NOMO-1 treated with dmso at 0.1 percent for 144 hours (cell line): Measurements from ENCODE around the gene PROX1.

Experiments used
- DNase-seq: peaks from one replicate; lab custom pipeline; 2025; ENCODE audit not compliant: unreplicated experiment; lab: John Stamatoyannopoulos, UW

PROX1 gene

DNA sequence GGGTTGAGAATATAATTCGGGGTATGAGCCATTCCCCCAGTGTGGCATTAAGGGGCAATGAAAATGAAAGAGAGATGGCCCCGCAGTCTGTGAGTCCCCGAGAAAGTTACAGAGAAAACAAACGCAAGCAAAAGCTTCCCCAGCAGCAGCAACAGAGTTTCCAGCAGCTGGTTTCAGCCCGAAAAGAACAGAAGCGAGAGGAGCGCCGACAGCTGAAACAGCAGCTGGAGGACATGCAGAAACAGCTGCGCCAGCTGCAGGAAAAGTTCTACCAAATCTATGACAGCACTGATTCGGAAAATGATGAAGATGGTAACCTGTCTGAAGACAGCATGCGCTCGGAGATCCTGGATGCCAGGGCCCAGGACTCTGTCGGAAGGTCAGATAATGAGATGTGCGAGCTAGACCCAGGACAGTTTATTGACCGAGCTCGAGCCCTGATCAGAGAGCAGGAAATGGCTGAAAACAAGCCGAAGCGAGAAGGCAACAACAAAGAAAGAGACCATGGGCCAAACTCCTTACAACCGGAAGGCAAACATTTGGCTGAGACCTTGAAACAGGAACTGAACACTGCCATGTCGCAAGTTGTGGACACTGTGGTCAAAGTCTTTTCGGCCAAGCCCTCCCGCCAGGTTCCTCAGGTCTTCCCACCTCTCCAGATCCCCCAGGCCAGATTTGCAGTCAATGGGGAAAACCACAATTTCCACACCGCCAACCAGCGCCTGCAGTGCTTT lies 9.4 kb downstream of the PROX1 start:
- DNase-seq, result peak; percentile 31

GRCh38 chr1:213997772-213998107 lies 10.0 kb downstream of the PROX1 start:
- DNase-seq, result no peak

DNA sequence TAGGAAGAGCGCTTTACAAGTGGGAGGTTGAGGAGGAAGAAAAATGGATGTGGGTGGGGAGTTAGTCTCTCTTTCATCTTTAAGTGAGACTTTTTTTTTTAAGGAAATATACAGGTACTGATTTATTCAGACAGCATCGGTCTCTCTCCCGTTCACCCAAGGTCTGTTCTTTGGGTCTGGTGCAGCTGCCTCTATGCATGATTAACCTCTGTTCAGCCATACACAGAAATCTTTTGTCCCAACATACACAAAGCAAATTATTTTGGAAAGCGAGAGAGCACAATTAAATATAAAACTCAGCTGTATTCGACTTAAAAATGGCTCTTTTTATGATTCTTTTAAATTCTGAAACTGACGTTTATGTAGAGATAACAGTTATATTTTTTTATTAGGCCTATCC lies 11.0 kb downstream of the PROX1 start:
- DNase-seq, result no peak

DNA sequence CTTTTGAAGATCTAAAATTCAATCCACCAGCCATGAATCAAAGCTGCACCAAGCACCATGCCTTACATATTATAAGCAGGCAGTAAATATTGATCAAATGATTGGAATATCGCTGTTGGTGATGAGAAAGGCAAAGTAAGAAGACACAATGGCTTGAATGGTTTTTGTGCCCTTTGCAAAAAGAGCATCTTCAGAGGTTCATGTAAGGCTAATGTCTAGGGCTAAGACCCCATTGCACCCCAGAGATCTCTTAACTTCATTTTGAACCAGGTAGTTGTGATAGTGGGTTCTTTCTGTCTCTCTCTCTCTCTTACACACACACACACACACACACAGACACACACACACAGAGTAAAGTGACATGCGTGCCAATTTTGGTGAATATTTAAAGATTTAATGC lies 12.0 kb downstream of the PROX1 start:
- DNase-seq, result no peak

DNA sequence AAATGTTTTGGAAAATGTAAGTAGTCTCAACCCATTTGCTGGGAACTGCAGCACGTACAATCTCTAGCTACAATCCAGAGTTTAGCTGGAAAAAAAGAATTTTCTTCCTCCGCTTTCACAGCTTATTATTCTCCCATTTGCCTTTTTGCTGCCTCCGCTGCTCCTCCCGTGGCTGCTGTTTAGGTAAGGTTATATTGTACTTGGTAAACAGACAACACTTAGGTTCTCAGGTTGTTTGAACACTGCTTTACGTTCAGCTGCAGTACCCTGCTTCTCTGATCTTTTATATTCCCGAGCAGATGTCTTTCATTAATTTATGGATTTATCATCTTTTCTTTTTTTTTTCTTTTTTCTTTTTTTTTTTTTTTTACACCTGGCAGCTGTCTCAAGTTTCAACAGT lies 14.3 kb downstream of the PROX1 start:
- no peak for DNase-seq

DNA sequence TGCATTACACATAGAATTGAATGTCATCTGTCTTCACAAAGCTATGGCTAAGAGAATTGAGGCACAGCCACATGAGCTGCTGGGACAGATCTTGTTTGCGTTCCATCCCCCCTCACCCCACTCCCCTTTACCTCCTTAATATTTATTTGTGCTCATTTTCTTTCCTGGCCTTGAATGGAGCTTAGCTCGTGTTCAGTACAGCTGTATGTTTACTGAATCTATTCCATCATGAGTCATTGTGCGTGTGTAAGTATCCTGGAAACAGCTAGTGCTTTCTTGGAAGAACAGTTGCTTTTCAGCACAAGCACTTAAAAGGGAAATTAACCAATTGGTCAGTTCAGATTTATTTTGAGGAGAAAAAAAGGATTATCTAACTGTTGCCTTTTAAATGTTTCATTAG lies 14.7 kb downstream of the PROX1 start:
- DNase-seq, result no peak

GRCh38 chr1:214003233-214003632 lies 15.5 kb downstream of the PROX1 start:
- no peak for DNase-seq

DNA sequence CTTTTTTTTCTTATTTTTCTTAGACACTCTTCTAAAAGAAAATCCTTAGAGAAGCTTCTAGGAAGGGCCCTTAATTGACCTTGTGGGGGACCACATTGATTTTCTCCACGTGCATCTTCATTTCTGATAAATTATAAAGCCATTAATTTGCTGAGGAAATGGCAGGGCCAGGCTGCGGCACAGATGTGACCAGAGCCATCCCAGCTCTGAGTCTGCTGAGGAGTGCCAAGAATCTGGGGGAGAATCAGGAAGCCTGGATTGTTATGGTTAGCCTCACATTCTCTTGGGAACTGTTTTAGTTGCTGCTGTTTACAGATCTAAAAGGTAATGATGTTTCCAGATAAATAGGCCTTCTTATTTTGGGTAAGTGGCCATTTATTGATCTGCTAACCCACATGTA lies 16.2 kb downstream of the PROX1 start:
- no peak for DNase-seq

GRCh38 chr1:214004795-214005194 lies 17.0 kb downstream of the PROX1 start:
- no peak for DNase-seq

- DNase-seq, result no peak
These were observed 17.9 kb downstream of the PROX1 start for GRCh38 chr1:214005708-214006107.

DNA sequence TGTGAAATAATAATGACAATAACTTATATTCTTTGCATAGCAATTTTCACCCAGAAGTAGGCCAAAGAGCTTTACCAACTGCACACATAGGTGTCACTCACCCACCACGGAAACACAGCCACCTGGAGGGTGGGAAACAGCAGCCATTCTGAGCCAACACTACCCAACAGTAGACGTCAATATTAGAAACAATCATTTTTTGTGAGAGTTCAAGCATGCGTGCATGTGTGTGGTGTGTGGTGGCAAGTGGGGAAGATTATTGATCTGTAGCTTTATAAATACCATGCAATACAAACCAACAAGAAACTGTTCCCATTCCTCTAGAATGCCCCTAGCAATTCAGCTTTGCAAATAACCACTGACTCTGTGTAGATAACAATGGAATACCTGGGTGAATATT lies 19.1 kb downstream of the PROX1 start:
- DNase-seq, result no peak

DNA sequence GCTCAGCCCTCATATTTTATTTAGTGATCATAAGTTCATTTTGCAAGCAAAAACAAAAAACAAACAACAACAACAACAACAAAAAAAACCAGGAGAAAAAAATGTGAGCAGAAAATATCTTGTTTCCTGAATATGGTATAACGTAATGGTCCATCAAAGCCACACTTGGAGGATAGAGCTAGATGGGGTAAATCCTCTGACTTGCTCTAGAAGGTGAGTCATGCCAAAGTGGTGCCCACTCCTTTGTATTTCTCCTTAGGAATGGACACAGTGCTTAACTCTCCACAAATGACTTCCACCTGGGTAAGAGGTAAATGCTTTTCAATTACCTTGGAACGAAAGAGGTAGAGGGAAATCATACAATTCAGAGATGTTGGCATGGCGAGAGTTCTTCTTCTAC lies 20.6 kb downstream of the PROX1 start:
- DNase-seq, result no peak

DNA sequence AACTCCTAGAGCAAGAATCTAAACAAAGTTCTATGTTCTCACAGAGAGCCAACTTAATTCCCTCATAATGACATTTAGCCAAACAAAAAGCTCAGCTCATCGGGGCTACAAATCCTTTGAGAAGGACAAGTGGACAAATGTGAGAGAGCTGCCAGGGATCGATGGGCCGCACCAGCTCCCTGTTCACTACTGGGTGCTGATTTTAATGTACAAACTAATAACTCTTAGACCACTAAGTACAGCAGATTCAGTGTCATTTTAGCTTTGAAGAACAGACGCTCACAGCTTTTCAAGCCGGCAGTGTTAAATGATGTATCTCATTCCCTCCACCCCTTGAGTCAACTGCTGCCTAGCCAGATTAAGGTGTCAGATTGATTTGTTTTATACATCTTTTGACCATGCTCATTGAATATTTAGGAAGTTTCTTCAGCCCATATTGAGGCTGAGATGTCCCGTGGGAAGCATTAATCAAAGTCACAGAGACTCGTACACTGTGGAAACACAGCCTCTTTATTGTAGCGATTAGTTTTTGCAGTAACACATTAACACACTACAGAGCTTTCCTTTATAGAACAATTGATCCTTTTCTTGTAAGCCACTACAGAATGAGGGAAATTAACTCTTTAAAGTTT lies 21.1 kb downstream of the PROX1 start:
- DNase-seq, result no peak

DNA sequence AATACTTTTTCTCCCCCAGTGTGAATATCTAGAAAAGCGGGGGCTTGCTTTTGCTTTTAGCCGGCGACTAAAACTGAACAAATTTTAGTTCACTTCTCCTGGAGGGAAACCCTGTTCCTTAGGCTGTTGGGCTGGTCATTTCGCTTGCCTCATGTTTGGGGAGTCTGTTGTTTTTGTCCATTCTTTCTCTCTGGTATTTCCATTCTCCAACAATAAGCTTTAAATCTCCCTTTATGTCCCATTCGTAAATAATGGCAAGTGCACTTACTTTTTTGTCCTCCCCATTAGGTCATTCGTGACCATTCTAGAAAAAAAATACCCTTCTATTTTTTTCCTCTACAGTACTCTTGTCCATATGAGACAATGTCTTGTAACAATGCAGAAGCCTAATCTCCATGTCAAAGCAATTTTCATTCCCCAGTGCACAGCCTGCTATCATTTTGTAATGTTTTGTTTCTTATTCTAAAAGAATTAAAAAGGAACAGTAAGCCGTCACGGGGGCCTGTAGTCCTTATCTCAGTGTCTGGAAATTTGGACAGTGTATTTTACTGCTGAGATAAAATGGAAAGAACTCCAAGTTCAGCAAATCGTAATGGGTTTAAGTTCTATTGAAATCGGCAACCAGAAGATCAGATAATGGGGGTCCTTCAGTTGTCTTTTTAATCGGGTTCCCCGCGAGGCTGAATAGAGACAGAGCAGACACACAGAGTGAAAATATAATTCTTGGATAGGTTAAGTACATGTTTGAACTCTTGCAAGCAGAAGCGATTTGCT lies 21.8 kb downstream of the PROX1 start:
- no peak for DNase-seq

GRCh38 chr1:214010197-214010573 lies 22.4 kb downstream of the PROX1 start:
- no peak for DNase-seq

GRCh38 chr1:214010717-214011116 lies 22.9 kb downstream of the PROX1 start:
- DNase-seq, result no peak

DNA sequence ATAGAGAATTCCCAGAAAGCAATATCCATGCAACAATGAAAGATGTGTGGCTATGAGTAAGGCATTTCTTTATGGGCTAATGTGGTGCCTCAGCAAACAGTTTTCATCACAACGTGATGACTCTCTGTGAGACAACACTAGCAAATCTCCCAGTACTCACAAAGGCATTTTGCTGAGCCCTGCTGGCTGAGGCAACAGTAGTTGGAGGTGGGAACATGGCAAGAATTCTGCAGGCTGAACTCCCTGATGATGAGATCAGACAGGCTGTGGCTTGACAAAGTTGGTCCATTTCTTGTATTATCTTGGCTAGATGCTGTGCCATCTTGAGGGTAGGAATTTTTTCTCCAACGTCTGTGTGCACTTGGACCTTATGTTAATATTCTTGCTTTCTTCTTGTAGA lies 24.6 kb downstream of the PROX1 start:
- no peak for DNase-seq

- no peak for DNase-seq
These were observed 26.0 kb downstream of the PROX1 start for GRCh38 chr1:214013614-214014377.

- DNase-seq, result no peak
These were observed 27.0 kb downstream of the PROX1 start for GRCh38 chr1:214014730-214015129.

- DNase-seq, result no peak
These were observed 29.6 kb downstream of the PROX1 start for GRCh38 chr1:214017191-214017982.
